SJCRH30 (cell line): ENCODE results near the gene BRSK1. TPM values are rescaled to one million over a fixed set of nuclear protein-coding genes. Genes with fewer than 3 reads are reported as not detected.
"Not testable (repeated sequence)": the region's sequence is repeated elsewhere in the genome, so short reads cannot be mapped to it uniquely, and the experiment has no call there.

Source experiments
- DNase-seq, 2 experiments: peaks; one replicate each; pipeline ENCODE4 v3.0.0-alpha.2; 2015 to 2020
- H3K27ac ChIP-seq: fragments of 250-450 bp; sonication (Bioruptor Pico); 2 replicates; pipeline ENCODE4 v1.5.1; 2020; ENCODE audit warnings: mild to moderate bottlenecking, moderate library complexity
- H3K27me3 ChIP-seq: fragments of 250-450 bp; sonication (Bioruptor Pico); 2 replicates; pipeline ENCODE4 v1.5.1; 2020; ENCODE audit warnings: mild to moderate bottlenecking, moderate library complexity
- H3K36me3 ChIP-seq: fragments of 250-450 bp; sonication (Bioruptor Pico); 2 replicates; pipeline ENCODE4 v1.5.1; 2020; ENCODE audit warnings: mild to moderate bottlenecking, moderate library complexity
- H3K4me1 ChIP-seq: fragments of 250-450 bp; sonication (Bioruptor Pico); 2 replicates; pipeline ENCODE4 v1.5.1; 2020; ENCODE audit warnings: mild to moderate bottlenecking, moderate library complexity
- H3K4me3 ChIP-seq: fragments of 250-450 bp; sonication (Bioruptor Pico); 2 replicates; pipeline ENCODE4 v1.5.1; 2020; ENCODE audit warnings: mild to moderate bottlenecking, moderate library complexity
- H3K9me3 ChIP-seq: fragments of 250-450 bp; sonication (Bioruptor Pico); replicated peaks from 2 replicates; pipeline ENCODE4 v1.5.1; 2020; ENCODE audit warnings: mild to moderate bottlenecking, moderate library complexity
- total RNA-seq: library from RNA; depleted of rRNA; stranded (reverse); fragments of >200 nt; shearing (Covaris generic); gene quantifications from 2 replicates; pipeline ENCODE4 v1.2.3, GENCODE V29; 2014

Gene BRSK1
- total RNA-seq, 1 experiment from 2014 or later: 13.2 TPM

- no peak for DNase-seq
- Histone ChIP-seq H3K4me3 (no peak overlapping the region), H3K9me3 (no peaks in the 10 kb centered on the region), H3K27ac (no peak overlapping the region), H3K27me3 (no peaks in the 10 kb centered on the region), H3K4me1 (no peaks in the 10 kb centered on the region), H3K36me3 (0 out of 2 replicates have a peak, but pooled peaks cover under 1% of the 10 kb centered on the region)
These were observed 30.6 kb downstream of the BRSK1 start for GRCh38 chr19:55314396-55314795.

DNA sequence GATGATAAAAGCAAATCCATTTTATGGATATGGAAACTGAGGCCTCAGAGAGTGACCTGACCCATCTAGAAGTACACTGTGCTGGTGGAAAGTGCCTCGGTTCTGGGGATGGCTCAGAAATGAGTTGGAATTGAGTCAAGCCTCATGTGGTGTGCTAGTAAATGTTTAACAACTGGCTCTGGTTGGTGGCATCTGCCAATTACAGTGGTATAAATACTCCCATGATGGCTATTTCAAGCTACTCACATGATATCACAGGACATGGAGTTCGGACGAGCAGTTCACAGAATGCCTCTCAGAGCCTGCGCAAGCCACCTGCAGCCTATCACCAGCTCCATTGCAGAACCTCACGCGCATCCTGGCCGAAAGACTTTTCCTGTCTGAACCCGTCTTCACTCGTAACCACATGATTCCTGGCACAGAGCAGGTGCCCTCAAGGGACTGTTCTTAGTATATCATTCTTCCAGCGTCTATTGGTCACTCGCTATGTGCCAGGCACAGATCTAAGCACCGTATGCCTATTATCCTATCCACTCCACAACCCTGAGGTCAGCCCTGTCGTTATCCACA, 32.2 kb downstream of the BRSK1 start:
- no peak overlapping the region for H3K27ac ChIP-seq
- no peaks in the 10 kb centered on the region for H3K27me3 ChIP-seq
- H3K9me3 ChIP-seq: no peaks in the 10 kb centered on the region
- no peaks in the 10 kb centered on the region for H3K4me1 ChIP-seq
- H3K36me3 ChIP-seq: no peaks in the 10 kb centered on the region
- no peak for DNase-seq
- H3K4me3 ChIP-seq: no peak overlapping the region

GRCh38 chr19:55316646-55317045, 32.8 kb downstream of the BRSK1 start:
- Histone ChIP-seq H3K27ac (no peak overlapping the region), H3K4me3 (no peak overlapping the region), H3K27me3 (no peaks in the 10 kb centered on the region; the same call in 1 of the 2 replicates), H3K4me1 (no peaks in the 10 kb centered on the region), H3K36me3 (no peaks in the 10 kb centered on the region), H3K9me3 (no peaks in the 10 kb centered on the region)
- no peak for DNase-seq

DNA sequence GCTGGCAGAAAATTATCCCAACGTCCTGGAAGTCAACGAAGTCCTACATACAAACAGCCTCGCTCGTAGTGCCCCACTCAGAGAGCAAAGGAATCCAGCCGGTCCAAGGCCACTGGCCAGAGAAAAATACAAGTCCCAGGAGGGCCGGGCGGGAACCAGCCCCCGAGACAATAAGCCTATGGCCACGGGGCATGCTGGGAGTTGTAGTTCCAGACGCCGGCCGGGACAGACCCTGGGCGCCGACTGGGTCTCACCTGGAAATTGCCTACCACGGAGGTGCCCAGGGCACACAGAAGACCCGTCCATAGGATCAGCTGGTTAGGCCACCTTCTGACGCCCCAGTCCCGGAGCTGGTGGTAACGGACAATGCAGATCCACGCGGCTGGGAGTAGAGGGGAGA, 36.0 kb downstream of the BRSK1 start:
- Histone ChIP-seq H3K27me3 (peaks cover 6% of the 10 kb centered on the region; the same call in 1 of the 2 replicates), H3K36me3 (no peaks in the 10 kb centered on the region), H3K9me3 (no peaks in the 10 kb centered on the region), H3K27ac (no peak overlapping the region), H3K4me1 (no peaks in the 10 kb centered on the region), H3K4me3 (no peak overlapping the region)
- DNase-seq: peak; percentile 47 to 59

DNA sequence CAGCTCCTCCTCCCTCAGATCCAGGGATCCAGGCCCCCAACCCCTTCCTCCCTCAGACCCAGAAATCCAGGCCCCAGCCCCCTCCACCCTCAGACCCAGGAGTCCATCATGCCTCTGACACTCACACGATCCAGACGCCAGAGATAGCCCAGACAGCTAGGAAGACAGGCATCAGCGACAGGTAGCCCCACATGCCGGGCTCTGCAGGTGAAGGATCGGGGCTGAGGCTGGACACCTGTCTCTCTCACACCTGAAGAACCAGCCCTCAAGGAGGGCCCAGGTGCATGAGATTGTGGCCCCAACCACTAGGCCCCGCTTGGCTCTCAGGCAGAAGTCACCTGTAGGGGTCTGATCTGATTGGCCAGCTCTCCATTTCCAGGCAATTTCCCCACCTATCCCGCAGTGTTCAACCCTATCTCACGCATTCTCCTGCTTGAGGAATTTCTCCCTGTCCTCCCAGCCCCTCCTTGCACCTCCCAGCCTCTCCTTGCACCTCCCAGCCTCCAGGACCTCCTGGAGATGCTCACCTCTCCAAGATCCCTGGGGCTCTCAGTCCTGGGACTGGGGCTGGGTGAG, 37.1 kb downstream of the BRSK1 start:
- Histone ChIP-seq H3K27me3 (peaks cover 6% of the 10 kb centered on the region; the same call in 1 of the 2 replicates), H3K36me3 (no peaks in the 10 kb centered on the region), H3K27ac (no peak overlapping the region), H3K4me3 (no peak overlapping the region), H3K9me3 (no peaks in the 10 kb centered on the region), H3K4me1 (no peaks in the 10 kb centered on the region)
- DNase-seq: no peak

GRCh38 chr19:55321466-55322137, 37.8 kb downstream of the BRSK1 start:
- Histone ChIP-seq H3K9me3 (no peaks in the 10 kb centered on the region), H3K27ac (no peak overlapping the region), H3K27me3 (peaks cover 6% of the 10 kb centered on the region; the same call in 1 of the 2 replicates), H3K4me3 (no peak overlapping the region), H3K36me3 (no peaks in the 10 kb centered on the region), H3K4me1 (no peaks in the 10 kb centered on the region)
- DNase-seq: no peak

- Histone ChIP-seq H3K4me1 (no peaks in the 10 kb centered on the region), H3K27ac (no peak overlapping the region), H3K36me3 (no peaks in the 10 kb centered on the region), H3K4me3 (no peak overlapping the region), H3K27me3 (peaks cover 6% of the 10 kb centered on the region; the same call in 1 of the 2 replicates), H3K9me3 (no peaks in the 10 kb centered on the region)
- no peak for DNase-seq
These were observed 38.5 kb downstream of the BRSK1 start for GRCh38 chr19:55322204-55322885.

DNA sequence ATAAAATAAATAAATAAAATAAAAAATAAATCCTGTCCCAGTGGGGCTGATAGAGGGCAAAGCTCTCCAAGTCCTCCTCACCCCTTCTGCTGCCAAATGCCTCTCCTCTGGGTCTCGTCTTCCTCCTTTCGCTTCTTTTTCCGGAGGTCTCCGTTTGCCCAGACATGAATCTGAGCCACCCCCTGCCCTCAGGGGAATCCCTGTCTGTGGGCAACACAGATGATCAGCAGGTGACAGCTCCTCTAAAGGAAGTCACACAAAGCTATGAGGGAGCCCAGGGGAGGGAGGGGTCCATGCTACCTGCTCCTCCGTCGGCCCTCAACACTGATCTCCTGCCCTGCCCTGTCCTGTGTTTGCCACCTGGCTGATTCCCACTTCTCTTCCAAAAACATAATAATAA, 40.9 kb downstream of the BRSK1 start:
- no peak overlapping the region for H3K4me3 ChIP-seq
- no peaks in the 10 kb centered on the region for H3K36me3 ChIP-seq
- DNase-seq: no peak
- H3K27me3 ChIP-seq: peaks cover 6% of the 10 kb centered on the region; the same call in 1 of the 2 replicates
- no peaks in the 10 kb centered on the region for H3K9me3 ChIP-seq
- H3K4me1 ChIP-seq: no peaks in the 10 kb centered on the region
- no peak overlapping the region for H3K27ac ChIP-seq

DNA sequence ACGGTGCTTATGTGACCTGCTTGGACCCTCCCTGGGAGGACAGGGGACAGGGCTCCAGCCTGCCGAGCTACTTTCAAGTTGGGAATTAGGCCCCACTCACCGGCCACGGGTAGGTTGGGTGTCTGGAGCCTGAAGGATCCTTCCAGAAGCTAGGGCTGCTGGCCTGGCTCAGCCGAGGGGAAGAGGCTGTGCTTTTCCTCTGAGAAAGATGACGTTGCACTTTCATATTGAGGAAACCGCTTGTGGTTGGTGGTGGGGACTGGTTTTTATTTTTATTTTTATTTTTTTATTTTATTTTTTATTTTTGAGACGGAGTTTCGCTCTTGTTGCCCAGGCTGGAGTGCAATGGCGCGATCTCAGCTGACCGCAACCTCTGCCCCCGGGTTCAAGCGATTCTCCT, 41.4 kb downstream of the BRSK1 start, which contains the start of gene TMEM150B:
Gene TMEM150B (minus strand): TSS at position 170 of the 400 bp plus-strand sequence. CDS start 4,305 bp downstream, outside the sequence.
- no peak within 1 kb of the TSS for H3K4me3 ChIP-seq

DNA sequence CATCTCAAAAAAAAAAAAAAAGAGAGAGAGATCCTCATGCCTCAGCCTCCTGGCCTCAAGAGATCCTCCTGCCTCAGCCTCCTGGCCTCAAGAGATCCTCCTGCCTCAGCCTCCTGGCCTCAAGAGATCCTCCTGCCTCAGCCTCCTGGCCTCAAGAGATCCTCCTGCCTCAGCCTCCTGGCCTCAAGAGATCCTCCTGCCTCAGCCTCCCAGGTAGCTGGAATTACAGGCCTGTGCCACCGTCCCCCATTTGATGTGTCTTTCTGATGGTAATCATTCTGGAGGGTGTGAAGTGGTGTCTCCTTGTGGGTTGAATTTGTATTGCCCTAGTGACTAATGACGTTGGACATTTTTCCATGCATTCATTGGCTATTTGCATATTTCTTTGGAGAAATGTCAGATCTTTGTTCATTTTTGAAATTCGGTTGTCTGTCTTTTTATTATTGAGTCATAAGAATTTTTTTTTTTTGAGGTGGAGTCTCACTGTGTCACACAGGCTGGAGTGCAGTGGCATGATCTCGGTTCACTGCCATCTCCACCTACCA, 45.0 kb downstream of the BRSK1 start:
- H3K4me3 ChIP-seq, H3K27ac ChIP-seq, H3K36me3 ChIP-seq, DNase-seq, H3K27me3 ChIP-seq, H3K4me1 ChIP-seq, H3K9me3 ChIP-seq: not testable (repeated sequence)

More for the DNA sequence above, 41.4 kb downstream of the BRSK1 start, which contains the start of gene TMEM150B:
- Histone ChIP-seq H3K9me3 (no peaks in the 10 kb centered on the region), H3K36me3 (no peaks in the 10 kb centered on the region), H3K27ac (no peak within 1 kb of the TSS), H3K27me3 (peaks cover 6% of the 10 kb centered on the region; the same call in 1 of the 2 replicates), H3K4me1 (no peaks in the 10 kb centered on the region)
- no peak for DNase-seq

DNA sequence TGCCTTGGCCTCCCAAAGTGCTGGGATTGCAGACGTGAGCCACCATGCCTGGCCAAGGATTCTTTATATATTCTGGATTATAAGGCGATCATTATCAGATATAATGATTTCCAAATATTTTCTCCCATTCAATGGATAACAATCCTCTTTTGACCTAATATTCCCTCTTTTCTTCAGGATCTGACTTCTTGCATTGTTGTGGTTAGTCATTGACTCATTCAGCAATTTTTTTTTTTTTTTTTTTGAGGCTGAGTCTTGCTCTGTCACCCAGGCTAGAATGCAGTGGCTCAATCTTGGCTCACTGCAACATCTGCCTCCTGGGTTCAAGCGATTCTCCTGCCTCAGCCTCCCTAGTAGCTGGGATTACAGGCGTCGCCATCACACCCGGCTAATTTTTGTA, 46.0 kb downstream of the BRSK1 start:
- H3K36me3 ChIP-seq, H3K4me1 ChIP-seq, DNase-seq: not testable (repeated sequence)

GRCh38 chr19:55333870-55334269, 50.1 kb downstream of the BRSK1 start:
- H3K27ac ChIP-seq: no peak overlapping the region
- H3K36me3 ChIP-seq: no peaks in the 10 kb centered on the region
- no peaks in the 10 kb centered on the region for H3K27me3 ChIP-seq
- H3K9me3 ChIP-seq: no peaks in the 10 kb centered on the region
- no peak overlapping the region for H3K4me3 ChIP-seq
- DNase-seq: no peak
- no peaks in the 10 kb centered on the region for H3K4me1 ChIP-seq

More for the DNA sequence above, 46.0 kb downstream of the BRSK1 start:
- not testable (repeated sequence) for H3K27me3 ChIP-seq, H3K9me3 ChIP-seq, H3K4me3 ChIP-seq, H3K27ac ChIP-seq

DNA sequence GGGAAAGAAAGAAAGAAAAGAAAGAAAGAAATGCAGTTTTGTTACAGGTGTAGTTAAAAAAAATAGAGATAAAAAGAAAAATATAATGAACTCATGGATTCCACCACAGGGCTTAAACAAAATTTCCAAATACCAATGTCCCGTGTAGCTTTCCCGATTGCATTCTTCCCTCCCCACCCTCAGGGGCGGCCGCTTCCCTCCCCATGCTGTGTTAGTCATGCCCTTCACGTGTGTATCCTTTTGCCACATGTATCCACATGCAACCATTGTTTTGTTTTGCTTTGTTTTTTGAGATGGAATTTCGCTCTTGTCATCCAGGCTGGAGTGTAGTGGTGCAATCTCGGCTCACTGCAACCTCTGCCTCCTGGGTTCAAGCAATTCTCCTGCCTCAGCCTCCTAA, 52.3 kb downstream of the BRSK1 start:
- no peak for DNase-seq
- no peaks in the 10 kb centered on the region for H3K27me3 ChIP-seq
- no peaks in the 10 kb centered on the region for H3K9me3 ChIP-seq
- no peak overlapping the region for H3K27ac ChIP-seq
- no peaks in the 10 kb centered on the region for H3K4me1 ChIP-seq
- H3K36me3 ChIP-seq: no peaks in the 10 kb centered on the region
- H3K4me3 ChIP-seq: no peak overlapping the region

GRCh38 chr19:55339105-55339888, 55.5 kb downstream of the BRSK1 start, which contains the start of gene KMT5C:
Gene KMT5C (plus strand): TSS chr19:55339876. CDS start chr19:55341937, 2,061 bp downstream.
- DNase-seq: peak; percentile 100
- Histone ChIP-seq H3K9me3 (no peaks in the 10 kb centered on the region), H3K27me3 (no peaks in the 10 kb centered on the region), H3K4me3 (peak within 1 kb of the TSS; percentile 73), H3K27ac (peak within 1 kb of the TSS; percentile 91), H3K36me3 (peaks cover 4% of the 10 kb centered on the region; the same call in 1 of the 2 replicates), H3K4me1 (peaks cover 12% of the 10 kb centered on the region)
